ENCODE results near the gene NFIA. TPM values are rescaled to one million over a fixed set of nuclear protein-coding genes. Genes with fewer than 3 reads are reported as not detected.
A peak's percentile ranks its signal among the peaks of the same experiment; 100 is the strongest.

The NFIA gene
- total and polyA plus RNA-seq, 10 of the 15 experiments (the other 5 are each of a cell fraction or from before 2014, with no cell fraction given) = 0.10 to 0.16 TPM; not detected in 8

DNA sequence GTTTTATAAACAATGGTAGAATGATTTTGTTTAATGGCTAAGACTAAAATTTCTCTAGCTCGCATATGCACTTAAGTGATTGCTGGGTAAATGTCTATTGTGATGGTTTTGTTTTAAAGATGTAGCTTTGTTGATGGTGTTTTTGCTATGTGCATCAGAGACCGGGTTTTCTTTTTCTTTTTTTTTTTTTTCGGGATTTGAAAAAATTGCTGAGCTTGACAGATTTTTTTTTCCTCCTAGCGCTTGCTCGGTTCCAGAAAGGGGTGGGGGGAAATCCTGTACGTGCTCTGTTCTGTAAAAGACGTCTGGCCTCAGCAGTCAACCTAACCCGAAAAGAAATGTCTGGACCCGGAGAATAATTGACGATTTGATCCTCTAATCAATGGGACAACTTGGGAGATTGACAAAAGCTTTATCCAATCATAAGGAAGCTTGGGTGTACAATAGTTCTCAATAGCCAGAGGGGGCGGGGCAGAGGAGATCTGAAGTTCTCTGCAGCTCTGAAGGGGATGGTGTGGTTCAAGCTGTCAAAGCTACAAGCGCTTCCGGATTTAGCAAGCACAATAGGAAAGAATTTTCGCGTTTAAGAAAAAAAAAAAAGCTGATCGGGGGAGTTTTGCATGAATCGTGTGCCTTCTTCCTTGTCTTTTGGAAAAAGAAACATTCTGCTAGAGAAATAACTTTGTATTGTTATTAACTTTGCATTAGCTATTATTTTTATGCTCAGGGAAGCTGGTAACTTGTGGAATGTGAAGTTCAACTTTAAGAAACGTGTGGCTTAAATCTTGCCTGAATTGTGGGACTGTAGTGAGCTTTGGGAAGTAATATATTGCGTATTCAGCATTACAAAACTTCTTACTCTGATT, 4.5 kb upstream of the NFIA start:
- Histone ChIP-seq H3K4me2 (ENCODE audit: control insufficient read depth, insufficient read depth) (peak overlapping the region; percentile 89), H3K9me3 (replicated peaks; ENCODE audit: control insufficient read depth, insufficient read depth, low read length) (no peaks in the 10 kb centered on the region; the same call in 2 of the 3 replicates), H3K4me1 (ENCODE audit: control insufficient read depth, insufficient read depth, low read length) (peaks cover 5% of the 10 kb centered on the region), H3K27me3 (replicated peaks in 1 of 2; ENCODE audit: control insufficient read depth in 2 of 2, insufficient read depth in 2 of 2, low read length in 1 of 2) (peaks cover 2 to 26% of the 10 kb centered on the region in 2 experiments), H4K20me1 (ENCODE audit: control insufficient read depth, insufficient read depth) (no peaks in the 10 kb centered on the region), H3K36me3 (ENCODE audit: control insufficient read depth in 2 of 2, insufficient read depth in 2 of 2, low read length in 1 of 2) (no peaks in the 10 kb centered on the region), H2AFZ (ENCODE audit: control insufficient read depth, low read depth, low read length) (peak overlapping the region; percentile 87), H3K27ac (ENCODE audit: control insufficient read depth, insufficient read depth) (no peak overlapping the region), H3K79me2 (ENCODE audit: control insufficient read depth, insufficient read depth, low read length) (no peaks in the 10 kb centered on the region), H3K9ac (ENCODE audit: control insufficient read depth, insufficient read depth, low read length) (no peak overlapping the region), H3K4me3 (peak overlapping the region; percentile 62)
- no TSS peak for BruUV-seq (replicated peaks)
- intact Hi-C loops (cut with micrococcal nuclease; ENCODE audit: unreplicated experiment) (loop anchor here (10.0 kb wide), 1 partner anchor 257 kb away; no protein-coding TSS in a partner anchor), in situ Hi-C loops (cut with MboI) (no loop called here)
- FAIRE-seq (peak; percentile 77), DNase-seq (ENCODE audit: low read depth, low spot score) (peak; percentile 63), ATAC-seq (peak; percentile 66)
- ChIA-PET POLR2A (interaction anchor here (0.6 to 0.7 kb wide), 2 partner anchors 158 to 163 kb away, joined by 4 to 9 read pairs; no protein-coding TSS in a partner anchor), CTCF (interaction anchor here (0.7 to 1.5 kb wide), 5 partner anchors 28 to 511 kb away, joined by 3 to 6 read pairs (median 3); no protein-coding TSS in a partner anchor), RAD21 (ENCODE audit: unreplicated experiment) (interaction anchor here (0.6 to 1.0 kb wide), 2 partner anchors 26 to 91 kb away, joined by 3 read pairs; no protein-coding TSS in a partner anchor), SMC1A (ENCODE audit: uncharacterized antibody, unreplicated experiment) (interaction anchor here (0.5 to 1.2 kb wide), 3 partner anchors 11 to 102 kb away, joined by 3 read pairs; no protein-coding TSS in a partner anchor)
- 1% methylated on average over 18 of the region's 19 CpGs for WGBS (ENCODE audit: insufficient coverage, insufficient replicate concordance, low lambda C conversion rate, missing lambda C conversion rate)
- TF ChIP-seq JUND (IDR thresholded peaks at IDR 0.05; ENCODE audit: low read depth, low read length) (no peak), STAT3 (IDR thresholded peaks at IDR 0.05; ENCODE audit: low read depth, low read length) (no peak), ZSCAN29 (IDR thresholded peaks at IDR 0.05) (no peak), CHD2 (IDR thresholded peaks at IDR 0.05; ENCODE audit: borderline replicate concordance, low read depth, low read length) (peak; percentile 27; the same call in 1 of the 2 replicates), LARP7 (IDR thresholded peaks at IDR 0.05) (no peak), NFIC (IDR thresholded peaks at IDR 0.05; ENCODE audit: low read depth, low read length) (no peak), STAT1 (conservative IDR thresholded peaks at IDR 0.05) (no peak), MYC (IDR thresholded peaks at IDR 0.05; ENCODE audit: insufficient read depth, insufficient read length, insufficient replicate concordance, low read length, severe bottlenecking) (no peak), JUNB (IDR thresholded peaks at IDR 0.05) (no peak)
- TF ChIP-seq, protein P1, sequence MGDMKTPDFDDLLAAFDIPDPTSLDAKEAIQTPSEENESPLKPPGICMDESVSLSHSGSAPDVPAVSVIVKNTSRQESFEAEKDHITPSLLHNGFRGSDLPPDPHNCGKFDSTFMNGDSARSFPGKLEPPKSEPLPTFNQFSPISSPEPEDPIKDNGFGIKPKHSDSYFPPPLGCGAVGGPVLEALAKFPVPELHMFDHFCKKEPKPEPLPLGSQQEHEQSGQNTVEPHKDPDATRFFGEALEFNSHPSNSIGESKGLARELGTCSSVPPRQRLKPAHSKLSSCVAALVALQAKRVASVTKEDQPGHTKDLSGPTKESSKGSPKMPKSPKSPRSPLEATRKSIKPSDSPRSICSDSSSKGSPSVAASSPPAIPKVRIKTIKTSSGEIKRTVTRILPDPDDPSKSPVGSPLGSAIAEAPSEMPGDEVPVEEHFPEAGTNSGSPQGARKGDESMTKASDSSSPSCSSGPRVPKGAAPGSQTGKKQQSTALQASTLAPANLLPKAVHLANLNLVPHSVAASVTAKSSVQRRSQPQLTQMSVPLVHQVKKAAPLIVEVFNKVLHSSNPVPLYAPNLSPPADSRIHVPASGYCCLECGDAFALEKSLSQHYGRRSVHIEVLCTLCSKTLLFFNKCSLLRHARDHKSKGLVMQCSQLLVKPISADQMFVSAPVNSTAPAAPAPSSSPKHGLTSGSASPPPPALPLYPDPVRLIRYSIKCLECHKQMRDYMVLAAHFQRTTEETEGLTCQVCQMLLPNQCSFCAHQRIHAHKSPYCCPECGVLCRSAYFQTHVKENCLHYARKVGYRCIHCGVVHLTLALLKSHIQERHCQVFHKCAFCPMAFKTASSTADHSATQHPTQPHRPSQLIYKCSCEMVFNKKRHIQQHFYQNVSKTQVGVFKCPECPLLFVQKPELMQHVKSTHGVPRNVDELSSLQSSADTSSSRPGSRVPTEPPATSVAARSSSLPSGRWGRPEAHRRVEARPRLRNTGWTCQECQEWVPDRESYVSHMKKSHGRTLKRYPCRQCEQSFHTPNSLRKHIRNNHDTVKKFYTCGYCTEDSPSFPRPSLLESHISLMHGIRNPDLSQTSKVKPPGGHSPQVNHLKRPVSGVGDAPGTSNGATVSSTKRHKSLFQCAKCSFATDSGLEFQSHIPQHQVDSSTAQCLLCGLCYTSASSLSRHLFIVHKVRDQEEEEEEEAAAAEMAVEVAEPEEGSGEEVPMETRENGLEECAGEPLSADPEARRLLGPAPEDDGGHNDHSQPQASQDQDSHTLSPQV (IDR thresholded peaks at IDR 0.05) = no peak
- TF ChIP-seq, protein P2, sequence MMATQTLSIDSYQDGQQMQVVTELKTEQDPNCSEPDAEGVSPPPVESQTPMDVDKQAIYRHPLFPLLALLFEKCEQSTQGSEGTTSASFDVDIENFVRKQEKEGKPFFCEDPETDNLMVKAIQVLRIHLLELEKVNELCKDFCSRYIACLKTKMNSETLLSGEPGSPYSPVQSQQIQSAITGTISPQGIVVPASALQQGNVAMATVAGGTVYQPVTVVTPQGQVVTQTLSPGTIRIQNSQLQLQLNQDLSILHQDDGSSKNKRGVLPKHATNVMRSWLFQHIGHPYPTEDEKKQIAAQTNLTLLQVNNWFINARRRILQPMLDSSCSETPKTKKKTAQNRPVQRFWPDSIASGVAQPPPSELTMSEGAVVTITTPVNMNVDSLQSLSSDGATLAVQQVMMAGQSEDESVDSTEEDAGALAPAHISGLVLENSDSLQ (IDR thresholded peaks at IDR 0.05) = peak; percentile 95
- TF ChIP-seq, protein P3, sequence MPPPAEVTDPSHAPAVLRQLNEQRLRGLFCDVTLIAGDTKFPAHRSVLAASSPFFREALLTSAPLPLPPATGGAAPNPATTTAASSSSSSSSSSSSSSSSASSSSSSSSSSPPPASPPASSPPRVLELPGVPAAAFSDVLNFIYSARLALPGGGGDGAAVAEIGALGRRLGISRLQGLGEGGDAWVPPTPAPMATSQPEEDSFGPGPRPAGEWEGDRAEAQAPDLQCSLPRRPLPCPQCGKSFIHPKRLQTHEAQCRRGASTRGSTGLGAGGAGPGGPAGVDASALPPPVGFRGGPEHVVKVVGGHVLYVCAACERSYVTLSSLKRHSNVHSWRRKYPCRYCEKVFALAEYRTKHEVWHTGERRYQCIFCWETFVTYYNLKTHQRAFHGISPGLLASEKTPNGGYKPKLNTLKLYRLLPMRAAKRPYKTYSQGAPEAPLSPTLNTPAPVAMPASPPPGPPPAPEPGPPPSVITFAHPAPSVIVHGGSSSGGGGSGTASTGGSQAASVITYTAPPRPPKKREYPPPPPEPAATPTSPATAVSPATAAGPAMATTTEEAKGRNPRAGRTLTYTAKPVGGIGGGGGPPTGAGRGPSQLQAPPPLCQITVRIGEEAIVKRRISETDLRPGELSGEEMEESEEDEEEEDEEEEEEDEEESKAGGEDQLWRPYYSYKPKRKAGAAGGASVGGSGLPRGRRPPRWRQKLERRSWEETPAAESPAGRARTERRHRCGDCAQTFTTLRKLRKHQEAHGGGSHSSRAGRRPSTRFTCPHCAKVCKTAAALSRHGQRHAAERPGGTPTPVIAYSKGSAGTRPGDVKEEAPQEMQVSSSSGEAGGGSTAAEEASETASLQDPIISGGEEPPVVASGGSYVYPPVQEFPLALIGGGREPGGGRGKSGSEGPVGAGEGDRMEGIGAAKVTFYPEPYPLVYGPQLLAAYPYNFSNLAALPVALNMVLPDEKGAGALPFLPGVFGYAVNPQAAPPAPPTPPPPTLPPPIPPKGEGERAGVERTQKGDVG (CRISPR knock-in tag; IDR thresholded peaks at IDR 0.05) = no peak

Data from GM12878 (cell line).